ENCODE measurements around the gene ACOT8. TPM values are rescaled to one million over a fixed set of nuclear protein-coding genes. Genes with fewer than 3 reads are reported as not detected.

The ACOT8 gene
- total and polyA plus RNA-seq, 2 of the 8 experiments (the other 6 are each of a cell fraction or from before 2014, with no cell fraction given) = 37.6 to 88.8 TPM

DNA sequence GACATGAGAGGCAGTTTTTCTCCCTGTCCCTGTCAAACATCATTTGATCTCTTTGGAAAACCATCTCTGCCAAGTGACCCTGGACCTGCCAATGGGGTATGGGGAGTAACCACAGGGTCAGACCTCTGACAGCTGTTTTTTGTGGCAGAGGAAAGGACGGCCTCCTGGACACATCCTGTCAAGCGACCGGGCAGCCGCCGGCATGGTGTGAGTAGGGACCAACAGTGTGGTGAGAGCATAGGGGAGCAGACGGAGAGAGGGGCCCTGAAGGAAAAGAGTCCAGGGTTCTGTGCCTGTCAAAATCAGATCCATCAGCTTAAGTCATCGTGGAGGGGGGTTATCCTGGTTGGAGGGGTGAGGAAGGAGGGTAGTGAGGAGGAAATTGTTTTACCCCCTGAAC, 55.3 kb downstream of the ACOT8 start:
- Histone ChIP-seq H2AK5ac (ENCODE audit: low read depth, low read length) (no peak overlapping the region), H3K27me3 (replicated peaks in 1 of 4; ENCODE audit: control insufficient read depth in 3 of 4, extremely low read depth in 1 of 4, insufficient read depth in 3 of 4, low read length in 3 of 4) (no peaks in the 10 kb centered on the region), H3K23me2 (ENCODE audit: low read depth, low read length) (no peaks in the 10 kb centered on the region; the same call in 1 of the 2 replicates), H2BK5ac (ENCODE audit: low read depth, low read length) (no peak overlapping the region), H2BK20ac (ENCODE audit: low read length) (no peak overlapping the region), H2BK120ac (replicated peaks; ENCODE audit: low read depth, low read length) (no peak overlapping the region), H3K4ac (replicated peaks; ENCODE audit: insufficient read length, low read depth, low read length) (no peak overlapping the region), H4K8ac (ENCODE audit: extremely low read depth, insufficient read depth, low read length) (no peak overlapping the region), H2BK15ac (ENCODE audit: low read length) (no peak overlapping the region), H3K27ac (ENCODE audit: low read depth, low read length) (no peak overlapping the region), H3K4me1 (replicated peaks in 1 of 4; ENCODE audit: control insufficient read depth in 3 of 4, insufficient read depth in 4 of 4, low read length in 3 of 4) (no peaks in the 10 kb centered on the region; a peak in 1 of 7 replicates), H3K14ac (ENCODE audit: insufficient read length) (no peak overlapping the region), H3K56ac (replicated peaks; ENCODE audit: insufficient read length, low read depth, low read length) (no peak overlapping the region), H2BK12ac (ENCODE audit: low read depth, low read length) (no peak overlapping the region), H4K91ac (replicated peaks; ENCODE audit: insufficient read length, low read length) (no peak overlapping the region), H4K20me1 (replicated peaks in 1 of 2; ENCODE audit: control insufficient read depth in 1 of 2, insufficient read depth in 2 of 2, low read length in 2 of 2) (peaks cover 0 to 1% of the 10 kb centered on the region in 2 experiments), H3K36me3 (ENCODE audit: control insufficient read depth in 2 of 4, insufficient read depth in 4 of 4, low read length in 3 of 4) (peaks cover 8 to 36% (median 29%) of the 10 kb centered on the region in 4 experiments; a peak in 7 of 8 replicates), H3K79me1 (ENCODE audit: low read depth, low read length) (no peaks in the 10 kb centered on the region), H3K18ac (ENCODE audit: extremely low read depth, low read length) (no peak overlapping the region), H3K9me3 (ENCODE audit: insufficient read depth in 2 of 2, low read depth in 1 of 2, low read length in 1 of 2) (no peaks in the 10 kb centered on the region), H3K4me2 (ENCODE audit: insufficient read depth in 1 of 2, low read depth in 2 of 2, low read length in 2 of 2) (no peak overlapping the region), H3K9ac (replicated peaks in 1 of 4; ENCODE audit: extremely low read depth in 1 of 4, low read depth in 3 of 4, low read length in 3 of 4) (no peak overlapping the region), H3K23ac (ENCODE audit: insufficient read length) (no peak overlapping the region), H3K4me3 (ENCODE audit: extremely low read depth in 1 of 4, insufficient read depth in 2 of 4, low read depth in 3 of 4, low read length in 4 of 4) (no peak overlapping the region), H4K5ac (ENCODE audit: insufficient read length, low read depth, low read length) (no peak overlapping the region), H3K79me2 (ENCODE audit: control insufficient read depth in 1 of 2, insufficient read depth in 2 of 2, low read length in 2 of 2) (no peaks in the 10 kb centered on the region), H2AFZ (ENCODE audit: low read length) (no peak overlapping the region)
- FAIRE-seq = no peak
- 96% methylated on average over 7 of the region's 7 CpGs; no CpG with 5 or more reads in 1 of the 2 experiments for WGBS, 2 experiments (ENCODE audit: extremely low coverage in 1 of 2, insufficient coverage in 1 of 2, insufficient read length in 1 of 2, insufficient replicate concordance in 2 of 2, low coverage in 1 of 2, low lambda C conversion rate in 2 of 2, missing lambda C conversion rate in 1 of 2)
- CTCF ChIA-PET (ENCODE audit: partially characterized antibody) = interaction anchor here (1.1 kb wide), 2 partner anchors 15 to 20 kb away, joined by 4 to 5 read pairs; no protein-coding TSS in a partner anchor
- POLR2A ChIA-PET (ENCODE audit: partially characterized antibody) = interaction anchor here (1.2 to 10.6 kb wide), 2 partner anchors 14 to 42 kb away, joined by 3 to 90 read pairs; partner anchors contain the start of gene UBE2C
- DNase-seq (ENCODE audit: low read depth in 1 of 2, low spot score in 2 of 2) = no peak
- TF ChIP-seq CTBP2 (IDR thresholded peaks at IDR 0.05; ENCODE audit: borderline replicate concordance, insufficient read depth, insufficient read length, low read length) = no peak
- TF ChIP-seq MAFK (IDR thresholded peaks at IDR 0.05; ENCODE audit: low read depth, low read length) = no peak

All from H1 (cell line).